Tibial artery (tissue), 4 donors: ENCODE measurements around the gene ENTPD7.
A peak's percentile ranks its signal among the peaks of the same experiment; 100 is the strongest.
"Not testable (repeated sequence)": the region's sequence is repeated elsewhere in the genome, so short reads cannot be mapped to it uniquely, and the experiment has no call there.

ENCODE experiments used
- DNase-seq, 2 donors: peaks; one replicate each; pipeline ENCODE4 v3.0.0-alpha.2; 2019
- H3K27ac ChIP-seq, 2 donors: fragments of 200-600 bp; sonication (generic) in 1 of 2; 1 replicate in 1 of 2; 2 replicates in 1 of 2; pipeline ENCODE4 v1.5.1; 2018 to 2019; ENCODE audit warnings: mild to moderate bottlenecking in 1 of 2
- H3K27me3 ChIP-seq, 2 donors: fragments of 200-600 bp; sonication (generic) in 1 of 2; one replicate each; pipeline versions ENCODE4 v1.5.1 to v1.6.0; 2016 to 2019
- H3K36me3 ChIP-seq, 3 donors: fragments of 200-600 bp; sonication (generic) in 2 of 3; one replicate each; pipeline ENCODE4 v1.5.1; 2016 to 2019; ENCODE audit warnings: mild to moderate bottlenecking in 2 of 3
- H3K4me1 ChIP-seq, 4 donors: fragments of 200-600 bp; sonication (generic) in 2 of 4; 1 replicate in 3 of 4; 2 replicates in 1 of 4; pipeline ENCODE4 v1.5.1; 2016 to 2019
- H3K4me3 ChIP-seq, 2 donors: fragments of 200-600 bp; sonication (generic) in 1 of 2; 1 replicate in 1 of 2; 2 replicates in 1 of 2; pipeline ENCODE4 v1.5.1; 2018 to 2019; ENCODE audit warnings: mild to moderate bottlenecking in 2 of 2
- H3K9me3 ChIP-seq, 3 donors: fragments of 200-600 bp; sonication (generic) in 1 of 3; one replicate each; pipeline ENCODE4 v1.5.1; 2016 to 2019
- CTCF ChIP-seq, 2 experiments: fragments of 200-600 bp in 1 of 2; fragments of 450-650 bp in 1 of 2; IDR thresholded peaks; one replicate each; pipeline ENCODE4 v1.5.1; 2017 to 2019; ENCODE audit warnings: antibody characterized with exemption in 2 of 2, mild to moderate bottlenecking in 1 of 2, moderate library complexity in 1 of 2
- intact Hi-C: fragments of 100-400 bp; cut with DNase I; formaldehyde crosslinking; loops from one replicate; pipeline ENCODE4 v1.15.0; 2023; ENCODE audit warnings: low total_unique reads

ENTPD7 gene

GRCh38 chr10:99740933-99741559, 81.7 kb downstream of the ENTPD7 start:
- Histone ChIP-seq H3K27ac (no peak overlapping the region), H3K4me1 (peaks cover 0 to 27% (median 7%) of the 10 kb centered on the region in 4 donors), H3K36me3 (peaks cover 74 to 86% (median 85%) of the 10 kb centered on the region in 3 donors), H3K4me3 (no peak overlapping the region), H3K9me3 (peaks cover 0 to 10% (median 0%) of the 10 kb centered on the region in 3 donors), H3K27me3 (no peaks in the 10 kb centered on the region)
- no peak for DNase-seq
- TF ChIP-seq CTCF (IDR thresholded peaks at IDR 0.05) = no peak
- intact Hi-C loops = no loop called here

DNA sequence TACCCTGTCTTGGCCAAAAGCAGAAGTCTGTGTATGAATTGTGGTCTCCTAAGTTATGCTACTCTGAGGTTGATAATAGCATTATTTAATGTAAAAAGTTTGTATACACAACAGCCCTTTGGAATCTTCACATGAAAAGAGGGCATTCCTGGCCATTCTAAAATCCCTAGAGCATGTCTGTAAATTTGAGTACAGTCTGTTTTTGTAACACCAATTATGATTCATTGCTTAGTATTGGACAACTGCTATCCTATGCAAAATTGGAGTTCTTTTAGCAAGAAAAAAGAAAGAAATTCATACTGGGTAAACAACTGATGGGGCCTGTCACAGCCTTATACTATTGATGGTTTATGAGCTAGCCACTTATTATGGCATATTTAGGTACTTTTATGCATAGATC, 82.9 kb downstream of the ENTPD7 start:
- H3K36me3 ChIP-seq = peaks cover 75 to 86% (median 83%) of the 10 kb centered on the region in 3 donors
- H3K4me1 ChIP-seq = peaks cover 0 to 27% (median 7%) of the 10 kb centered on the region in 4 donors
- intact Hi-C loops = no loop called here

DNA sequence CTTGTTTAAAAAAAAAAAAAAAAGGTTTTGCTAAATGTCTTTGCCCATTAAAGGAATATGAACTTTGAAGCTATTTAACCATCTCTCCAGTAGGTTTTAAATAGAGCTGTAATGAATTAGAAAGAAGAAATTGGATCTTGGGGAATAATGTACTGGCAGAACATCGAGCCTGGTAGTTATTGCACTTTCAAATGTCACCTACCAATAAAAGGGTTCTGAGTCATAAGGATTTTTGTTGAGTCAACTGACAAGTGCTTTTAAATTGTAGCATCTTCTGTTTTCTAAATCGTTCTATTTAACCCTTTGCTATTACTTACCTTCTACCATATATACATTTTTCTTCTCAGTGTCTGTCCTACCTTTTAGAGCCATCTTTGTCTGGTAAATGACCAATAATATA, 83.4 kb downstream of the ENTPD7 start:
- Histone ChIP-seq H3K36me3 (peaks cover 79 to 86% (median 83%) of the 10 kb centered on the region in 3 donors), H3K9me3 (peaks cover 0 to 10% (median 0%) of the 10 kb centered on the region in 3 donors), H3K4me1 (peaks cover 0 to 27% (median 7%) of the 10 kb centered on the region in 4 donors), H3K27me3 (no peaks in the 10 kb centered on the region), H3K27ac (peak overlapping the region; percentile 14 to 41), H3K4me3 (no peak overlapping the region)
- DNase-seq = no peak
- intact Hi-C loops = no loop called here
- no peak for TF ChIP-seq CTCF (IDR thresholded peaks at IDR 0.05)

More for the DNA sequence above, 82.9 kb downstream of the ENTPD7 start:
- no peak for DNase-seq
- Histone ChIP-seq H3K9me3 (peaks cover 0 to 10% (median 0%) of the 10 kb centered on the region in 3 donors), H3K27me3 (no peaks in the 10 kb centered on the region), H3K4me3 (no peak overlapping the region), H3K27ac (peak overlapping the region in 1 of 2 donors; percentile 41)
- no peak for TF ChIP-seq CTCF (IDR thresholded peaks at IDR 0.05)

- Histone ChIP-seq H3K27me3 (no peaks in the 10 kb centered on the region), H3K4me3 (no peak overlapping the region), H3K9me3 (peaks cover 0 to 10% (median 0%) of the 10 kb centered on the region in 3 donors), H3K27ac (peak overlapping the region; percentile 14 to 41), H3K36me3 (peaks cover 83 to 91% (median 84%) of the 10 kb centered on the region in 3 donors), H3K4me1 (peaks cover 0 to 27% (median 7%) of the 10 kb centered on the region in 4 donors)
- intact Hi-C loops = no loop called here
- no peak for TF ChIP-seq CTCF (IDR thresholded peaks at IDR 0.05)
- DNase-seq = no peak
Measured at GRCh38 chr10:99743841-99744240, 84.5 kb downstream of the ENTPD7 start.

DNA sequence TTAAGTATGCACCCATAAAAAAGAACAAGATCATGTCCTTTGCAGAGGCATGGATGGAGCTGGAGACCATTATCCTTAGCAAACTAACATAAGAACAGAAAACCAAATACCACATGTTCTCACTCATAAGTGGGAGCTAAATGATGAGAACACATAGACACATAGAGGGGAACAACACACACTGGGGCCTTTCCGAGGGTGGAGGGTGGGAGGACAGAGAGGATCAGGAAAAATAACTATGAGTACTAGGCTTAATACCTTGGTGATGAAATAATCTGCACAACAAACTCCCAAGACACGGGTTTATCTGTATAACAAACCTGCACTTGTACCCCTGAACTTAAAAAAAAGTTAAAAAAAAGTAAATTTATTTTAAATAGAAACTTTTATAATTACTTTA, 86.9 kb downstream of the ENTPD7 start:
- H3K27me3 ChIP-seq, intact Hi-C loops, H3K27ac ChIP-seq, H3K9me3 ChIP-seq, DNase-seq, H3K4me3 ChIP-seq: not testable (repeated sequence)
- Histone ChIP-seq H3K36me3 (peaks cover 72 to 91% (median 79%) of the 10 kb centered on the region in 3 donors), H3K4me1 (peaks cover 0 to 27% (median 7%) of the 10 kb centered on the region in 4 donors)

- intact Hi-C loops = no loop called here
- H3K9me3 ChIP-seq = no peaks in the 10 kb centered on the region
- peaks cover 0 to 4% (median 0%) of the 10 kb centered on the region in 4 donors for H3K4me1 ChIP-seq
- H3K36me3 ChIP-seq = peaks cover 66 to 96% (median 80%) of the 10 kb centered on the region in 3 donors
- DNase-seq = no peak
- no peak for TF ChIP-seq CTCF (IDR thresholded peaks at IDR 0.05)
- no peak overlapping the region for H3K27ac ChIP-seq
- no peak overlapping the region for H3K4me3 ChIP-seq
- no peaks in the 10 kb centered on the region for H3K27me3 ChIP-seq
Measured at GRCh38 chr10:99748823-99749451, 89.6 kb downstream of the ENTPD7 start.
